ENCODE measurements around the gene BNIP5. TPM values are rescaled to one million over a fixed set of nuclear protein-coding genes. Genes with fewer than 3 reads are reported as not detected.

BNIP5 gene, protein sequence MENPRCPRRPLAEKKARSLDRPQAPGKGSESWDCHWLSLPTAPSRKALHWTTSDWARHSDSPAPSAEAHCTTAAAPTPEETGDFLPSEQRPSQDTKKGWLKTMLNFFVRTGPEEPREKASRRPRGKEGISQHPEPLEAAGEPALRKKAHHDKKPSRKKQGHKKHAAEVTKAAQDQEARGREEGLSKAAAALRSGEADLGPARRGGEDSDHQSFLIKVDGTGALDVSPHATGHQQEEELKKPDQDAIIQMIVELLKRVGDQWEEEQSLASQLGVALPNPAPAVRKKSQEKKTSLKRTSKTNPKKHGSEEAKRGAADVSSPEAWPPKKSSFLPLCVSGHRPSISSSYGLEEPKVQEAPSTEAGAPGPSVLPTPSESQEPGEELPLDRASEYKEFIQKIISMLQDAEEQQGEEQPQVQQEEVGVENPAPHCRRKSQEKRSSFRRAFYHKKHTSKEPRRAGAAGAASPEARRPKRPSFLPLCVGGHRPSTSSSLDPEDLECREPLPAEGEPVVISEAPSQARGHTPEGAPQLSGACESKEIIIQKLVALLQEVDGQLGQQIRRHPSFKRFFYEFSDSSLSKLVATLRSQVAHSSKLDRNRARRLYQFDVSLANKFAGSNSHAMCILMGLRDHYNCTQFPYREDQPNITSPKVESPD
- total RNA-seq (2022; extraction: Qiagen RNA extraction; ENCODE audit: low read depth) = not detected in 5 replicates

DNA sequence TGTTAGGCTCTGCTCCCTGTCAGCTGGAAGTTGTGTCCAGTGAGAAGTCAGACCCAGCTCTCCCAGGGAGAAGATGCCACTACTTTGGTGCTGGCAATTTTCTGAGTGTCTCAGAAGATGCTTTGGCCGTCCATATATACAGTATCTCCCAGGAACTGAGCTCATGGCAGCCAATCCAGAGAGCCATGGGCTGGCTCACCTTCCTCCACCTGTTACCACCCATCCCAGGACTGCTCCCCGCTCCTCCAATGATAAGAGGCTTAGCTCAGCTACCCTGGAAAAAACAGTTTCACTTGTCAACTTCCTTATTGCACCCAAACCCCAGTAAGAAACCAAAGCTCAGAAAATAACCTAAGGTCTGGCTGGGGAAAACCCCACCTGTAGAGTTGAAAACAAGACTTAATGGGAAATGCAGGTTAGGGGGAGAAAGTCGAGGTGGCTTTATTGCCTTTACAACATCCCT is at the start of gene BNIP5:
Gene BNIP5 (minus strand): TSS at position 110 of the 463 bp plus-strand sequence. CDS start 6,198 bp downstream, outside the sequence.

DNA sequence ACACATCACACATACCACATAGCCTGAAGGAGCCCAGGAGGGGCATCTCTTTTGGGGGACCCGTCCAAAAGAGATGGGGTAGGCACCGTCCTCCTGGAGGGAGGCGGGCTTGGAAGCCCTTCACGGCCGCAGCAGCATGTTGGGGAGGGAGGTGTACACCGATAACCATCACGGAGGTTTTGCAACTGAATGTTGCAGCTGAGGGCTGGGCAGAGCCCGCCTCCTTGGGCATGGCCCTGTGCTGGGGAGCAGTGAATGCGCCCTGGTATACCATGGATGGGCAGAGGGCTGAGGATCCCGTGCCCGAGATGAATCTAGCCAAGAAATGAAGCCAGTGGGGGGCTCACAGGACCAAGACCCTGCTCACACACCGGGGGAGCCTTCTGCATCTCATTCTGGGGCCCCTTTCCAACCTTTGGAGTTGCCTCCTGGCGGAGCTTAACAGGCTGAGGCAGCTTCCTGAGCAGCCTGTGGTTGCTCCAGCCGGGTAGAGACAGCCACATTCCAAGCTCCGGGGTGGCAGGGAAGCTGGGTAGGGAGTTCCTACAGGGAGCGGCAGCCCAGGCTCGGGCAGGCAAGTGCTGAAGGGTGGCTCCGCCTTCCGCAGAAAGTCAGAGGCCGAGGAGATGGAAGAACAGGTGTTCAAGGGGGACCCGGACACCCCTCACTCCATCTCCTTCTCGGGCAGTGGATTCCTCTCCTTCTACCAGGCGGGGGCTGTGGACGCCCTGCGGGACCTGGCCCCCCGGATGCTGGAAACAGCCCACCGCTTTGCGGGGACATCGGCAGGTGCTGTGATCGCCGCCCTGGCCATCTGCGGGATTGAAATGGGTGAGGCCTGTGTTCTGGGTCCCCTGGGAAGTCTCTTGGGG is 66.6 kb downstream of the BNIP5 start, which contains the start of gene PNPLA1:
Gene PNPLA1 (plus strand): TSS at position 227 of the 872 bp plus-strand sequence. CDS start 400 bp downstream, at position 627.

Other genes starting within 250 kb of the BNIP5 start
- gene MAPK13, start 206.4 kb downstream of the BNIP5 start, total RNA-seq (2022; extraction: Qiagen RNA extraction; ENCODE audit: low read depth) = 0.96 to 1.6 TPM (median 1.3 TPM) in 5 replicates
- 10.1 to 12.2 TPM (median 11.1 TPM) in 5 replicates for gene BRPF3, start 140.1 kb downstream of the BNIP5 start, total RNA-seq (2022; extraction: Qiagen RNA extraction; ENCODE audit: low read depth)
- not detected in 5 replicates for gene PNPLA1, start 66.8 kb downstream of the BNIP5 start, total RNA-seq (2022; extraction: Qiagen RNA extraction; ENCODE audit: low read depth)
- gene ETV7, start 50.8 kb upstream of the BNIP5 start, total RNA-seq (2022; extraction: Qiagen RNA extraction; ENCODE audit: low read depth) = 0.09 to 0.24 TPM (median 0.14 TPM) in 4 of 5 replicates, not detected in the other
- not detected in 5 replicates for gene PXT1, start 106.0 kb upstream of the BNIP5 start, total RNA-seq (2022; extraction: Qiagen RNA extraction; ENCODE audit: low read depth)
- gene KCTD20, start 106.1 kb upstream of the BNIP5 start, total RNA-seq (2022; extraction: Qiagen RNA extraction; ENCODE audit: low read depth) = 16.2 to 23.3 TPM (median 18.8 TPM) in 5 replicates
- gene STK38, start 210.6 kb upstream of the BNIP5 start, total RNA-seq (2022; extraction: Qiagen RNA extraction; ENCODE audit: low read depth) = 14.9 to 18.4 TPM (median 17.3 TPM) in 5 replicates